ENCODE data around the gene TCTN1.

- TF ChIP-seq, protein P1, sequence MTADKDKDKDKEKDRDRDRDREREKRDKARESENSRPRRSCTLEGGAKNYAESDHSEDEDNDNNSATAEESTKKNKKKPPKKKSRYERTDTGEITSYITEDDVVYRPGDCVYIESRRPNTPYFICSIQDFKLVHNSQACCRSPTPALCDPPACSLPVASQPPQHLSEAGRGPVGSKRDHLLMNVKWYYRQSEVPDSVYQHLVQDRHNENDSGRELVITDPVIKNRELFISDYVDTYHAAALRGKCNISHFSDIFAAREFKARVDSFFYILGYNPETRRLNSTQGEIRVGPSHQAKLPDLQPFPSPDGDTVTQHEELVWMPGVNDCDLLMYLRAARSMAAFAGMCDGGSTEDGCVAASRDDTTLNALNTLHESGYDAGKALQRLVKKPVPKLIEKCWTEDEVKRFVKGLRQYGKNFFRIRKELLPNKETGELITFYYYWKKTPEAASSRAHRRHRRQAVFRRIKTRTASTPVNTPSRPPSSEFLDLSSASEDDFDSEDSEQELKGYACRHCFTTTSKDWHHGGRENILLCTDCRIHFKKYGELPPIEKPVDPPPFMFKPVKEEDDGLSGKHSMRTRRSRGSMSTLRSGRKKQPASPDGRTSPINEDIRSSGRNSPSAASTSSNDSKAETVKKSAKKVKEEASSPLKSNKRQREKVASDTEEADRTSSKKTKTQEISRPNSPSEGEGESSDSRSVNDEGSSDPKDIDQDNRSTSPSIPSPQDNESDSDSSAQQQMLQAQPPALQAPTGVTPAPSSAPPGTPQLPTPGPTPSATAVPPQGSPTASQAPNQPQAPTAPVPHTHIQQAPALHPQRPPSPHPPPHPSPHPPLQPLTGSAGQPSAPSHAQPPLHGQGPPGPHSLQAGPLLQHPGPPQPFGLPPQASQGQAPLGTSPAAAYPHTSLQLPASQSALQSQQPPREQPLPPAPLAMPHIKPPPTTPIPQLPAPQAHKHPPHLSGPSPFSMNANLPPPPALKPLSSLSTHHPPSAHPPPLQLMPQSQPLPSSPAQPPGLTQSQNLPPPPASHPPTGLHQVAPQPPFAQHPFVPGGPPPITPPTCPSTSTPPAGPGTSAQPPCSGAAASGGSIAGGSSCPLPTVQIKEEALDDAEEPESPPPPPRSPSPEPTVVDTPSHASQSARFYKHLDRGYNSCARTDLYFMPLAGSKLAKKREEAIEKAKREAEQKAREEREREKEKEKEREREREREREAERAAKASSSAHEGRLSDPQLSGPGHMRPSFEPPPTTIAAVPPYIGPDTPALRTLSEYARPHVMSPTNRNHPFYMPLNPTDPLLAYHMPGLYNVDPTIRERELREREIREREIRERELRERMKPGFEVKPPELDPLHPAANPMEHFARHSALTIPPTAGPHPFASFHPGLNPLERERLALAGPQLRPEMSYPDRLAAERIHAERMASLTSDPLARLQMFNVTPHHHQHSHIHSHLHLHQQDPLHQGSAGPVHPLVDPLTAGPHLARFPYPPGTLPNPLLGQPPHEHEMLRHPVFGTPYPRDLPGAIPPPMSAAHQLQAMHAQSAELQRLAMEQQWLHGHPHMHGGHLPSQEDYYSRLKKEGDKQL (CRISPR knock-in tag; IDR thresholded peaks at IDR 0.05; ENCODE audit: low read depth), result no peak
- no peak for TF ChIP-seq ATF2 (CRISPR knock-in tag; IDR thresholded peaks at IDR 0.05)
- no peak for TF ChIP-seq CTCF (CRISPR knock-in tag; IDR thresholded peaks at IDR 0.05)
- no peak for TF ChIP-seq RNF2 (conservative IDR thresholded peaks at IDR 0.05; ENCODE audit: low read depth)
- no peak for TF ChIP-seq EP300 (IDR thresholded peaks at IDR 0.05; ENCODE audit: low read depth in 2 of 2, low read length in 2 of 2)
- no peak for TF ChIP-seq EP300 (CRISPR knock-in tag; IDR thresholded peaks at IDR 0.05; ENCODE audit: borderline replicate concordance)
Measured at GRCh38 chr12:110590059-110590458, 23.9 kb upstream of the TCTN1 start.
